NCI-H524 treated with DMSO at 0.1 percent for 48 hours (cell line): ENCODE data around the gene STAB1.

Experiments
- DNase-seq: peaks from one replicate; lab custom pipeline; 2025; lab: John Stamatoyannopoulos, UW

STAB1 gene

DNA sequence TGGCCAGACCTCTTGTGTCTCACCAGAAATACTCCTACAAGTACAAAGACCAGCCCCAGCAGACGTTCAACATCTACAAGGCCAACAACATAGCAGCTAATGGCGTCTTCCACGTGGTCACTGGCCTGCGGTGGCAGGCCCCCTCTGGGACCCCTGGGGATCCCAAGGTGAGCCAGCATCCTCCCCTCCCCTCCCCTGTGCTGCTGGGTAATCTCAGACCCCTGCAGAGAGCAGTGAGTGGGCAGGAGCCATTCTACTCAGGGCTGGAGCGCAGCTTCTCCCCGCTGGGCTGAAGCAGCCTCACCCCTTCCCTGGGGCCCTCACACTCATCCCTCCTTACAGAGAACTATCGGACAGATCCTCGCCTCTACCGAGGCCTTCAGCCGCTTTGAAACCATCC, 9.8 kb downstream of the STAB1 start:
- no peak for DNase-seq

DNA sequence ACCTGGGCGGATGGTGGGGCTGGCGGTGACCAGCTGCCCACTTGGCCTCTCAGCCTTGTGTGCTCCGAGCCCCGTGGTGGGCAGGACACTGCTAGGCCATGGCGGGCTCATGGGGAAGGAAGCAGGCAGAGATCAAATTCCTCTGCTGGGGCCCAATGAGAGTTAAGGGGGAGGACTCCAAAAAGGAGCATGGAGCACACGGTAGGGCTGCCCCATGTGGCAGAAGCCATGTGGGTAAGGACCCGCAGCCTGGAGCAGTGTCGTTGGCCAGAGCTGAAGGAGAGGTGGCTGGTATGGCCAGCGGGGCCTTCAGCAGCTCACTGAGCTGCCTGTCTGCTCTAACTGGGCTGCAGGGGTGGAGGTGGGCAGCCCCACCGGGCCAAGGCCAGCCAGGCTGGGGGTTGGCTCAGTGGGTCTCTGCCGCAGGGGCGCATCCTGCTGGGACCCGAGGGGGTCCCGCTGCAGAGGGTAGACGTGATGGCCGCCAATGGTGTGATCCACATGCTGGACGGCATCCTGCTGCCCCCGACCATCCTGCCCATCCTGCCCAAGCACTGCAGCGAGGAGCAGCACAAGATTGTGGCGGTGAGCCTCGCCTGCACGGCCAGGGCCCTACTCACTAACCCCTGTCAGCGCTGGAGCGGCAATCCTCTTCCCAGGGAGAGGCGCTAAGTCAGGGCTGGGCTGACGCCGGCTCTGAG, 11.3 kb downstream of the STAB1 start:
- no peak for DNase-seq

DNA sequence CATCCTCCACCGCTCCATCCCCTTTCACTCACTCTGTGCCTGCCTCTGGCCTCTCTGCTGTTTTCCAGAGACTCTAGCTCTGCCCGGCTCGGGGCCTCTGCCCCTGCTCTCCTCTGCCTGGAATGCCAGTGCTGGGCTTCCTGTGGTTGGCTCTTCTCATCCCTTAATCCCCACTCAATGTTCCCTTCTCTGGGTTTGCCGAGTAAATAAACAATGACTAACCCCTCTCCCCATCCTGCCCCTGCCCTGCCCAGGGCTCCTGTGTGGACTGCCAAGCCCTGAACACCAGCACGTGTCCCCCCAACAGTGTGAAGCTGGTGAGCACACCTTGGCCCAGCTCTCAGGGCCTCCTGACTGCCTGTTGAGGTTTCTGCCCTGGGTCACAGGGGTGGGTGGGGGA, 12.2 kb downstream of the STAB1 start:
- DNase-seq = no peak

DNA sequence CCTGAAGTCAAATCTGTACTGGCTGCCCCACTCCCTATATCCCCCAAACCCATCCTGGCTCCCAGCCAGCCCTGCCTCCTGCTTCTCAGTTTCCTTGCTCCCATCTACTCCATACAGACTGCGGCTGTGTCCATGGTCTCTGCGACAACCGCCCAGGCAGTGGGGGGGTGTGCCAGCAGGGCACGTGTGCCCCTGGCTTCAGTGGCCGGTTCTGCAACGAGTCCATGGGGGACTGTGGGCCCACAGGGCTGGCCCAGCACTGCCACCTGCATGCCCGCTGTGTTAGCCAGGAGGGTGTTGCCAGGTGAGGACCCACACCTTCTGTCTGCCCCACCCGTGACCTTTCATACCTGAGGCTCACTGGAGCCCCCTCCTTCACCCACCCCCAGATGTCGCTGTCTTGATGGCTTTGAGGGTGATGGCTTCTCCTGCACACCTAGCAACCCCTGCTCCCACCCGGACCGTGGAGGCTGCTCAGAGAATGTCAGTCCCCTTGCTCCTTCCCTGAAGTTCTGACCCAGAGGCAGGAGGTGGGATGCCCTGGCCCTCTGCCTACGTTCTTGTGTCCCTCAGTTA, 14.7 kb downstream of the STAB1 start:
- no peak for DNase-seq

DNA sequence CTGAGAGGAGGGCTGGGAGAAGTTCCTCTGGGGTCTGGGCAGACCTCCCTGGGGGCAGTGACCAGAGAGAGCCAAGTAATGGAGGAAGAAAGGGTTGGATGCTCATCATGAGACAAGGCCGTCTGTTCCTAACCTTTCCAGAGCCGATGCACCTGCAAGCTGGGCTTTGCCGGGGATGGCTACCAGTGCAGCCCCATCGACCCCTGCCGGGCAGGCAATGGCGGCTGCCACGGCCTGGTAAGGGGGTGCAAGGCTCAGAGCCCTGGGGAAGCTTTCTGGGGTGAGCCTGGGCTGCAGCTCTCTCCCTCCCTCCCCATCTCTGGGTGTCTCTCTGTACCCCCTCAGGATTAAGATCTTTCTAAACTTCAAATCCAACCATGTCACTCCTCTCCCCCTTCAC, 16.4 kb downstream of the STAB1 start:
- DNase-seq = no peak

DNA sequence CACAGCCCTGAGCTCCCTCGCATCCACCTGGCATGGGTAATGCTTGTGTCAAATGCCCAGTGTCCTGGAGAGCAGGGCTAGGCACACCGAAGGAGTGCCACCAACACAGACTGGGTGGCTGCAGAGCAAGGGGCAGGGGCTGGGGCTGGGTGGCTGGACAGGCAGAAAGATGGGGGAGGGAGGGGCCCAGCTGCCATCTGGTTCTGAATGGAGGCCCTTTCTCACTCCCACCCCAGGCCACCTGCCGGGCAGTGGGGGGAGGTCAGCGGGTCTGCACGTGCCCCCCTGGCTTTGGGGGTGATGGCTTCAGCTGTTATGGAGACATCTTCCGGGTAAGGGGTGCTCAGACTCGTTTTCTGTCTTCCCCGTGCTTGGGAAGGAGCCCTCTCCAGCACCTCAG, 17.0 kb downstream of the STAB1 start:
- DNase-seq = no peak

DNA sequence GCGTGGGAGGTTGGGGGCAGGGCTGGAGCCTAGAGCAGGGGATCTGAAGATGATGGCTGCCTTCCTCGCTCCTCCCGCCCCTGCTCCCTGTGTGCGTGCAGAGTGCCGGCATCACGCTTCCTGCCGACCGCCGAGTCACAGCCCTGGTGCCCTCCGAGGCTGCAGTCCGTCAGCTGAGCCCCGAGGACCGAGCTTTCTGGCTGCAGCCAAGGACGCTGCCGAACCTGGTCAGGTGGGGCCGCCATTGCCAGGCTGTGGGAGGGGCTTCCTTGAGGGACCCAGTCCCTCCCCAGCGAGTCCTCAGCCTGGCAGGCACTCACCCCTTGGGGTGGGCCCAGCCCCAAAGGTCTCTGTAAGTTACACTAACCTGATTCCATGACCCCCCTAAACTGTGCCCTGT, 17.6 kb downstream of the STAB1 start:
- DNase-seq = no peak

DNA sequence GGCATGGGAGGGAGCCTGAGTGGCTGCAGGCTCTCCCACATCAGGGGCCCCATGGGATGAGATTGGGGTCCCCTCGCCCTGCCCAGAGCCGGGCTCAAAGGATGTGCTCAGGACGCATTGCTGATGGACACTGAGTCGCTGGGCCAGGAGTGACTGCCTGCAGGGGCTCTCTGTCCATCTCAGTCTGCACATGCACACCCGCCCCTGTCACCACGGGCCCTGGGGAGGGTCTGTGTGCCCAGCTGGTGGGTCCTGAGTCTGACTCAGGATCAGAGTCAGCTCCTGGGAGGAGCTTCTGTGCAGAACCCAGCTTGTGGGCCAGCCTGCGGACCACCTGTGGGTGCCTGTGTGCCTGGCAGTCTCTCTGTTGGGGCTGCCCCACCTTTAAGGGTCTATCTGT, 18.1 kb downstream of the STAB1 start:
- DNase-seq = no peak

DNA sequence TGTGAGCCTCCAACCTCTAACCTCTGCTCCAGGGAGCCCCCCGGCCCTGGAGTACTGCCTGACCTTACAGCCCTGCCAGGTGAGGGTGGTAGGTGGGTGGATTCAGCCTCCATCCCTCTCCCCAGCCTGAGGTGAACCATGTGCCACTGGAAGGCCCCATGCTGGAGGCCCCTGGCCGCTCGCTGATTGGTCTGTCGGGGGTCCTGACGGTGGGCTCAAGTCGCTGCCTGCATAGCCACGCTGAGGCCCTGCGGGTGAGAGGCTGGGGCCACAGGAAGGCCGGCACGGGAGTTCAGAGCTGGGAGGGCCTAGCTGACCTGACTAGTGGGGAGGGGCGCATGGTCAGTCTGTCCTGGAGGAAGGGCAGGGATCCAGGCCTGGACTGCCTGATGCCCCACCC, 19.4 kb downstream of the STAB1 start:
- no peak for DNase-seq

DNA sequence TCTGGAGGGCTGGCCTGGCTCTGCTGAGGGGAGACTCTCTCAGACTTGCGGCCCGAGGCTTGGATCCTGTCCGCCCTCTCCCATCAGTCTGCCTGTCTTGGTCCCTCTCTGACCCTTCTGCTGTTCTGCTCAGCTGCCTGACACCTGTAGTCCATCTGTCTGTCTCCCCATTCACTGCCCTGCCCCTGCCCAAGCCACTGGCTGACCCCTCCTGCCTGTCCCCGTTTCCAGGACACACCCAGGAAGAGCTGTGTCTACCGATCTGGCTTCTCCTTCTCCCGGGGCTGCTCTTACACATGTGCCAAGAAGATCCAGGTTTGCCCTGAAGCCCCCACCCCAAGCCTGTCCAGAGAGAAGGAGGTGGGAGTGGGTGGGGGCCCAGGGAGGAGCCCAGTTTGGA, 20.1 kb downstream of the STAB1 start:
- no peak for DNase-seq

DNA sequence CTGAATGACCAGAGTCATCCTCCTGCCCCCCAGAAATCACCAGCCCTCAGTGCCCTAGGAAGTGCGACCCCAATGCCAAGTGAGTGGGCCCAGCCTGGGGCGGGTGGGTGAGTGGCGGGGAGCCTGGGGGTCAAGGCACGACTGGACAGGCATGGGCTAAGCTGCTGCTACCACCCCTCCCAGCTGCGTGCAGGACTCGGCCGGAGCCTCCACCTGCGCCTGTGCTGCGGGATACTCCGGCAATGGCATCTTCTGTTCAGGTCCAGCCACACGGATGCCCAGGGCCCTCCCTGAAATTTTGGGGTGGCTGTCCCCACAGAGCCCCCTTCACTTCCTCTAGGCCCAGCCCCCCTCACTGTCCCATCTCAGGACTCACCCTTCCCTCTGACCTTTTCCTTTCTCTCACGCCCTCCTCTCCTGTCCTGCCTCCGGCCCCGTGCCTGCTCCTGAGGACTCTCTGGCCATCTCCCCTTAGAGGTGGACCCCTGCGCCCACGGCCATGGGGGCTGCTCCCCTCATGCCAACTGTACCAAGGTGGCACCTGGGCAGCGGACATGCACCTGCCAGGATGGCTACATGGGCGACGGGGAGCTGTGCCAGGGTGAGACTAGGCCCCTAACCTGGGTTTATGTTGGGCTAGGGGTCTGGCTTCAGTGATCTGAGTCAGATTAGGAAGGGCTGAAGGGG, 21.5 kb downstream of the STAB1 start:
- DNase-seq = no peak

DNA sequence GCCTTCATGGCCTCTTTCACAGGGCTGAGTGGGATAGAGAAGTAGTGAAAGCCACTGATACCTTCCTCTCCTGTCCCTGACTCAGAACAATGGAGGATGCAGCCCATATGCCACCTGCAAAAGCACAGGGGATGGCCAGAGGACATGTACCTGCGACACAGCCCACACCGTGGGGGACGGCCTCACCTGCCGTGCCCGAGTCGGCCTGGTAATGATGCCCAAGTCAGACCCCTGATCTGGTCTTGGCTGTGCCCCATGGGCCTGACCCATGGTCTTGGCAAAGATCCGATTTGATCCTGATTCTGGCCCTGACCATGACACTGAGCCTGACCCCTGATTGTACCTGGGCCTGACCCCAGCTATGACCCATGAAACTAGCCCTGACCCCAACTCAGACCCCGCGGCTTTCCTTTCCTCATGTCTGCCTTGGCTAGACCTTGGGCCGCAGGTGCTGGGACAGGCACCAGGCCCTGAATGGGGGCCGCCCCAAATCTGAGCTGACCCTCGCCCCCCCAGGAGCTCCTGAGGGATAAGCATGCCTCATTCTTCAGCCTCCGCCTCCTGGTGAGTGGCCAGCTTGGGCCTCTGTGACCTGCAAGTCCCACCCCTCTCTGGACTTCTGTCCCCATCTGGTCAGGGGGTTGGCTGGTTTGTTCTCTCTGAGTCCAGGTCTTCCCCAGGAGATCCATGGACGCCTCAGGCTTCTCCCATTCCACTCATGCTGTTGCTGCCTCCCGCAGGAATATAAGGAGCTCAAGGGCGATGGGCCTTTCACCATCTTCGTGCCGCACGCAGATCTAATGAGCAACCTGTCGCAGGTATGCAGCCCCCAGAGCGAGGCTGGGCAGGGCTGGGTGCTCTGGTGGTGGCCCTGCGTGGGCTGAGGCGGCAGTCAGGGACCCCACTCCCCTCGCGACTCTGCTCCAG, 22.9 kb downstream of the STAB1 start:
- DNase-seq = no peak

DNA sequence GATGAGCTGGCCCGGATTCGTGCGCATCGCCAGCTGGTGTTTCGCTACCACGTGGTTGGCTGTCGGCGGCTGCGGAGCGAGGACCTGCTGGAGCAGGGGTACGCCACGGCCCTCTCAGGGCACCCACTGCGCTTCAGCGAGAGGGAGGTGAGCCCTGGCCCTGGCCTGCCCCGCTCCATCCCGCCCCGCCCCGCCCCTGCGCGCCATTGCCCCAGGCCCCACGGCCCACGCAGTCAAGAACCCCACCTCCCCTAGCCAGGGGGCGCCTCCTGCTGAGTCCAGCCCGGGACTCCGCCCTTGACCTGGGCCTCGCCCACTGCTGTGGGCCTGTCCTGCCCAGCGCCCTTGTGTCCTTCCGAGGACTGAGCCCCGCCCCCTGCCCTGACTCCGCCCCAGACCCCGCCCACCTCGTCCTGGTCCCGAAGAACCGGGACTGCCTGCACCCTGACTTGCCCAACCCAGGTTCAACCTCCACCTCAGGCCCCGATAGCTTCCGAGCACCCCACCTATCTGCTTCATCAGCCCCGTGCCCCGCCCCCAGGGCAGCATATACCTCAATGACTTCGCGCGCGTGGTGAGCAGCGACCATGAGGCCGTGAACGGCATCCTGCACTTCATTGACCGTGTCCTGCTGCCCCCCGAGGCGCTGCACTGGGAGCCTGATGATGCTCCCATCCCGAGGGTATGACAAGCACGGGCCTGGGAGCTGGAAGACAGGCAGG, 23.7 kb downstream of the STAB1 start:
- DNase-seq = no peak

DNA sequence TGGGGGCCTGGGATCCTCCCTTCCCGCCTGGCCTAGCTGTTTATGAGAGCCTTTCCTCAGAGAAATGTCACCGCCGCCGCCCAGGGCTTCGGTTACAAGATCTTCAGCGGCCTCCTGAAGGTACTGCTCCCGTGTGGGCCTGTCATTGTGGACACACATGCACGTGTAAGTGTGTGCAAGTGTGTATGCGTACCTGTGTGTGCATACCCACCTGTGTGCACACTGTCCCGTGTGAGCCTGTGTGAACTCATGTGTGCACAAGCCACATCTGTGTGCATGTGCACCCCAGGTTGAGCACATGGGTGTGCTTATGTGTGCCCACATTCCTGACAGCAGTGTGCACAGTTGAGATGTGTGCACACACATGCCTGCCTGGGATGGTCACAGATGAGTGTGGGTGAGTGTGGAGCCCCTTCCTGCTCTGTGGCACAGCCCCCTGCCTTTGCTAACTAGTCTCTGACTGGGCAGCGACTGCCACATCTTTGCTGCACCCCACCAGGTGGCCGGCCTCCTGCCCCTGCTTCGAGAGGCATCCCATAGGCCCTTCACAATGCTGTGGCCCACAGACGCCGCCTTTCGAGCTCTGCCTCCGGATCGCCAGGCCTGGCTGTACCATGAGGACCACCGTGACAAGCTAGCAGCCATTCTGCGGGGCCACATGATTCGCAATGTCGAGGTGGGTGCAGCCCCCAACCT, 24.5 kb downstream of the STAB1 start:
- no peak for DNase-seq

DNA sequence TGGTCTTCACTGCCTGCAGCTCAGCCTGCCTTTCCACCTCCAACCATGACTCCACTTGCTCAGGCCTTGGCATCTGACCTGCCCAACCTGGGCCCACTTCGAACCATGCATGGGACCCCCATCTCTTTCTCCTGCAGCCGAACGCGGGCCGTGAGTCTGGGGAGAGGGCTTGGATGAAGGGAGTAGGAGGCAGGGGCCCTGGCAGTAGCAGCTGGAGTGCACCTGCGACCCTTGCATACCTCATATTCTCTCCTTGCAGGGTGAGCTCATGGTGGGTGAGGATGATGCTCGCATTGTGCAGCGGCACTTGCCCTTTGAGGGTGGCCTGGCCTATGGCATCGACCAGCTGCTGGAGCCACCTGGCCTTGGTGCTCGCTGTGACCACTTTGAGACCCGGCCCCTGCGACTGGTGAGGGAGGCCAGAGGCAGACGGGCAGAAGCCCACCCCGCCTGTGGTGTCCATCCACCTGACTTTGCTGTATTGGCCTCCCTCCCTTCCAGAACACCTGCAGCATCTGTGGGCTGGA, 25.1 kb downstream of the STAB1 start:
- DNase-seq = no peak

DNA sequence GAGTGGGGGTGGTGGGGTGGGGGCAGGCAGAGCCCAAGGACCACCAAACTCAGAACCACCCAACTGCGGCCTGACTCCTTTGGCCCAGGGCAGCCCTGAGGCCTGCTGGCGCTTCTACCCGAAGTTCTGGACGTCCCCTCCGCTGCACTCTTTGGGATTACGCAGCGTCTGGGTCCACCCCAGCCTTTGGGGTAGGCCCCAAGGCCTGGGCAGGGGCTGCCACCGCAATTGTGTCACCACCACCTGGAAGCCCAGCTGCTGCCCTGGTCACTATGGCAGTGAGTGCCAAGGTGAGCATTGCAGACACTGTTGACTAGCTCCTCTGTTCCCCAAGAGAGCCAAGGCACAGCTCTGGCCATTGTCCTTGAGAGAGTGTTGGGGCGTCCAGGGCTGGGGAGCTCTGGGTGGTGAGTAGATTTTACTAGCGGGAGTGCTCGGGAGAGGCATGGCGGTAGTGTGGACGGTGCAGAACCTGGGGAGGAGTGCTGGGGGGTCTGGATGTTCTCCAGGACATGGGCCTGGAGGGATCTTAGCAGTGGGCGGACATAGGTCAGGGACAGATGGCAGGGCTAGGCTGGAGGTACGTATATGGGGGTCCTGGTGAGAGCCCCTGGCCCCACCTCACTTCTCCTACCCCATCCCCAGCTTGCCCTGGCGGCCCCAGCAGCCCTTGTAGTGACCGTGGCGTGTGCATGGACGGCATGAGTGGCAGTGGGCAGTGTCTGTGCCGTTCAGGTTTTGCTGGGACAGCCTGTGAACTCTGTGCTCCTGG, 25.8 kb downstream of the STAB1 start:
- DNase-seq = no peak

DNA sequence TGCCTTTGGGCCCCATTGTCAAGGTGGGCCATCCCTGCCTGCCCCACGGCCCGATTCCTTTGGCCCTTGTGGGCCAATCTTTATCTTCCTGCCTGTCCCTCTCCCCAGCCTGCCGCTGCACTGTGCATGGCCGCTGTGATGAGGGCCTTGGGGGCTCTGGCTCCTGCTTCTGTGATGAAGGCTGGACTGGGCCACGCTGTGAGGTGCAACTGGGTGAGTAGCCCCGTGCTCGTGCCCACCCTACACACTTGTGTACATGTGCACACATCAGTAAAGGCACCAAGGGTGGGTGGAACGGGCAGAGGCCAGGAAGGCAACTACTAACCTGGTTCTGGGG, 26.3 kb downstream of the STAB1 start:
- DNase-seq = no peak

DNA sequence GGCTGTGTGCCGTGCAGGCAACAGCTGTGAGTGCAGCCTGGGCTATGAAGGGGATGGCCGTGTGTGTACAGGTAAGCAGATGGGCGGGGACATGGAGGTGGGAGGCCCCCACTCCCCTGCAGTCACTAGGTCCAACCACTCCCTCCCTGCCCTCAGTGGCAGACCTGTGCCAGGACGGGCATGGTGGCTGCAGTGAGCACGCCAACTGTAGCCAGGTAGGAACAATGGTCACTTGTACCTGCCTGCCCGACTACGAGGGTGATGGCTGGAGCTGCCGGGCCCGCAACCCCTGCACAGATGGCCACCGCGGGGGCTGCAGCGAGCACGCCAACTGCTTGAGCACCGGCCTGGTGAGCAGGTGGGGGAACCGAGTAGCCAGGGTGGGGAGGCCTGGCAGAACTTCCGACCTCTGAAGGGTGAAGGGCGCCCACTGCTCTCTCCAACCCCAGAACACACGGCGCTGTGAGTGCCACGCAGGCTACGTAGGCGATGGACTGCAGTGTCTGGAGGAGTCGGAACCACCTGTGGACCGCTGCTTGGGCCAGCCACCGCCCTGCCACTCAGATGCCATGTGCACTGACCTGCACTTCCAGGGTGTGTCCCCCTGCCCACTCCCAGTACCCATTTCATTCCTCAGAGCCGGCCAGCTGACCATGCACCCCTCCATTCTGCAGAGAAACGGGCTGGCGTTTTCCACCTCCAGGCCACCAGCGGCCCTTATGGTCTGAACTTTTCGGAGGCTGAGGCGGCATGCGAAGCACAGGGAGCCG, 26.9 kb downstream of the STAB1 start:
- no peak for DNase-seq

DNA sequence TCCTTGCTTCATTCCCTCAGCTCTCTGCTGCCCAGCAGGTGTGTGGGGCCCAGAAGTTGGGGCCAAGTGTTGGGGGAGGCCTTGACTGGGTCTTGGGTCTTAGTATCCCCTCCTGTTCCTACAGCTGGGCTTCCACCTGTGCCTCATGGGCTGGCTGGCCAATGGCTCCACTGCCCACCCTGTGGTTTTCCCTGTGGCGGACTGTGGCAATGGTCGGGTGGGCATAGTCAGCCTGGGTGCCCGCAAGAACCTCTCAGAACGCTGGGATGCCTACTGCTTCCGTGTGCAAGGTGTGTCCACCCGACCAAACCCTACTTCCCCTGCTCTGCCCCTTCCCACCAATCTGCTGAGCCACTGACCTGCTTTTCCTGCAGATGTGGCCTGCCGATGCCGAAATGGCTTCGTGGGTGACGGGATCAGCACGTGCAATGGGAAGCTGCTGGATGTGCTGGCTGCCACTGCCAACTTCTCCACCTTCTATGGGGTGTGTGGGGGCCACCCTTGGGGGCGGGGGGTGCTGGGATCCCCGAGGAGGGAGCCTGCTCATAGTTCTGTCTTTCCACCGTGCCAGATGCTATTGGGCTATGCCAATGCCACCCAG, 27.6 kb downstream of the STAB1 start:
- DNase-seq = no peak
